Transverse colon (tissue), 4 donors: Measurements from ENCODE around the gene PKD1. TPM values are rescaled to one million over a fixed set of nuclear protein-coding genes. Genes with fewer than 3 reads are reported as not detected.

ENCODE experiments used
- DNase-seq: peaks from one replicate; pipeline ENCODE4 v3.0.0-alpha.2; 2019
- H3K27ac ChIP-seq, 4 donors: fragments of 200-600 bp; sonication (generic); 2 replicates each; pipeline ENCODE4 v1.5.1; 2016 to 2018; ENCODE audit warnings: inconsistent platforms in 4 of 4
- H3K27me3 ChIP-seq: fragments of 200-600 bp; sonication (generic); 2 replicates; pipeline ENCODE4 v1.5.1; 2017; ENCODE audit warnings: inconsistent platforms
- H3K36me3 ChIP-seq, 4 donors: fragments of 200-600 bp; sonication (generic); 2 replicates each; pipeline ENCODE4 v1.5.1; 2017 to 2019; ENCODE audit warnings: inconsistent platforms in 4 of 4
- H3K4me1 ChIP-seq, 4 donors: fragments of 200-600 bp; sonication (generic); 2 replicates each; pipeline ENCODE4 v1.5.1; 2017 to 2020; ENCODE audit warnings: inconsistent platforms in 4 of 4
- H3K4me3 ChIP-seq, 4 donors: fragments of 200-600 bp; sonication (generic); 1 replicate in 1 of 4; 2 replicates in 3 of 4; pipeline versions ENCODE4 v1.5.1 to v1.6.1; 2017 to 2019; ENCODE audit warnings: inconsistent platforms in 4 of 4
- H3K9me3 ChIP-seq, 2 donors: fragments of 200-600 bp; sonication (generic); 2 replicates each; pipeline ENCODE4 v1.5.1; 2017 to 2019; ENCODE audit warnings: inconsistent platforms in 2 of 2
- CTCF ChIP-seq, 5 experiments: fragments of 200-600 bp in 3 of 5; fragments of 450-650 bp in 2 of 5; sonication (generic) in 3 of 5; IDR thresholded peaks; 1 replicate in 2 of 5; 2 replicates in 3 of 5; pipeline ENCODE4 v1.5.1; 2016 to 2017; ENCODE audit warnings: antibody characterized with exemption in 5 of 5, inconsistent platforms in 3 of 5, mild to moderate bottlenecking in 2 of 5, moderate library complexity in 1 of 5
- EP300 ChIP-seq: sonication (generic); formaldehyde crosslinking; IDR thresholded peaks from one replicate; pipeline ENCODE4 v1.6.1; 2017; ENCODE audit warnings: antibody characterized with exemption, low read depth
- POLR2A ChIP-seq: fragments of 450-650 bp; IDR thresholded peaks from one replicate; pipeline ENCODE4 v1.6.1; 2016; ENCODE audit warnings: antibody characterized with exemption, mild to moderate bottlenecking, moderate library complexity
- POLR2AphosphoS5 ChIP-seq, 3 donors: sonication (generic); formaldehyde crosslinking; IDR thresholded peaks; one replicate each; pipeline ENCODE4 v1.6.1; 2016; ENCODE audit warnings: antibody characterized with exemption in 3 of 3
- WGBS, 2 donors: methylation state at CpG; one replicate each; pipeline ENCODE4 v1.1.5; 2018; ENCODE audit warnings: low coverage in 1 of 2; 5-methylcytosine and 5-hydroxymethylcytosine counted together
- in situ Hi-C, 4 donors: fragments of 200-750 bp; cut with MboI; loops; one replicate each; pipeline versions ENCODE4 v1.15.0 to v1.15.1; 2017; ENCODE audit warnings: low sequenced_read_pairs in 3 of 4, low pct_ligation_motif_present in 1 of 4, low pct_unique_long_range_greater_than_20kb in 1 of 4
- intact Hi-C: fragments of 100-400 bp; cut with DNase I; formaldehyde crosslinking; loops from one replicate; pipeline ENCODE4 v1.15.1; 2023; ENCODE audit warnings: low total_unique reads
- total RNA-seq, 4 donors: library from RNA; depleted of rRNA; stranded (reverse); fragments of >200 nt; gene quantifications; one replicate each; pipeline ENCODE4 v1.1.0, GENCODE V29; 2016

Gene PKD1
- total RNA-seq, 4 donors from 2014 or later, result 131 to 1,015 (median 289) TPM

DNA sequence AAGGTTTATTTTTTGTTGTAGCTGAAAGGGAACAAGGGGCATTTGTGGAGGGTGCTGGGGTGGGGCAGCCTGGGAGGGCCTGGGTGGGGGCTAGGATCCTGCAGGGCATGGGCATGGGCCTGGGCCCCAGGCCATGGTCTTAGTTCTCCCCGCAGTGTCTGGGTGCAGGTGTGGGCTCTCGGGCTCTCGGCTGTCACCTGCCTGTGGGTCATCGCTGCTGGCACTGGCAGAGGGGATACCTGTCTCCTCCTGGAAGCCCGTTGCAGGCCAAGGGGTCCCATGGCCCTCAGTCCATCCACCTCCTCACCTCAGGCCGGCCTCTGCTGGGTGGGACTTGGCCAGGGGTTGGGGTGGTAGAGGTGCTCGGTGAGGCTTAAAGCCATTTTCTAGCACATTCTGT lies 57.6 kb downstream of the PKD1 start:
- Histone ChIP-seq H3K4me3 (no peak overlapping the region), H3K36me3 (peaks cover 0 to 17% (median 4%) of the 10 kb centered on the region in 4 donors), H3K27me3 (no peaks in the 10 kb centered on the region), H3K27ac (no peak overlapping the region), H3K4me1 (peaks cover 0 to 14% (median 9%) of the 10 kb centered on the region in 4 donors), H3K9me3 (no peaks in the 10 kb centered on the region)
- no peak for TF ChIP-seq POLR2AphosphoS5 (IDR thresholded peaks at IDR 0.05)
- TF ChIP-seq EP300, result no peak
- TF ChIP-seq CTCF (IDR thresholded peaks at IDR 0.05), result no peak
- no peak for TF ChIP-seq POLR2A
- 100% methylated on average over 2 of the region's 7 CpGs; no CpG with 5 or more reads in 1 of the 2 donors for WGBS, 2 donors
- in situ Hi-C loops, result no loop called here
- DNase-seq, result no peak
- intact Hi-C loops, result no loop called here

DNA sequence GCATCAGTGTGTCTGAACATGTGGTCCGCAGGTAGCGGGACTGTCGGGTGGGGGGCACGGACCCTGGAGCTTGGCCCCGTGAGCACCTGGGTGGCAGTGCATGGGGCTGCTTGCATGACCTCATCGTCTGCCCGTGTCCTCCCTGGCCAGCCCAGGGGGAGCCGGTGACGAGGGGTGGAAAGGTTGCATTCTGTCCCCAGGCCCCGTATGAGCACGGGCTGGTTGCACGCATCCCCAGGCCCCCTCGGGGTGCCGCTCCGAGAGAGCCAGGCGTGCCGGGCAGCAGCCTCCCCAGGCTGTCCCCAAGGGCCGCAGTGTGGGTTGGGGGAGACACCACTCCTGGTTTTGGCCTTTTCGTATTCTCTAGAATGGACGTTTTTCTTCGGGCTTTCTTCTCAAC lies 58.0 kb downstream of the PKD1 start:
- H3K36me3 ChIP-seq, result peaks cover 0 to 21% (median 4%) of the 10 kb centered on the region in 4 donors
- intact Hi-C loops, result no loop called here
- 96% methylated on average over 21 of the region's 21 CpGs; no CpG with 5 or more reads in 1 of the 2 donors for WGBS, 2 donors

GRCh38 chr16:2077016-2077415 lies 58.7 kb downstream of the PKD1 start:
- 89 to 91% methylated on average over 5 to 17 of the region's 17 CpGs for WGBS, 2 donors
- Histone ChIP-seq H3K27ac (no peak overlapping the region), H3K36me3 (peaks cover 0 to 27% (median 4%) of the 10 kb centered on the region in 4 donors), H3K4me3 (no peak overlapping the region), H3K27me3 (no peaks in the 10 kb centered on the region), H3K4me1 (peaks cover 0 to 6% (median 2%) of the 10 kb centered on the region in 4 donors), H3K9me3 (no peaks in the 10 kb centered on the region)
- intact Hi-C loops (no loop called here), in situ Hi-C loops (no loop called here)
- DNase-seq, result no peak
- TF ChIP-seq POLR2AphosphoS5 (IDR thresholded peaks at IDR 0.05) (no peak), EP300 (no peak), CTCF (IDR thresholded peaks at IDR 0.05) (no peak), POLR2A (no peak)

More for the DNA sequence above, 58.0 kb downstream of the PKD1 start:
- no peaks in the 10 kb centered on the region for H3K9me3 ChIP-seq
- in situ Hi-C loops, result no loop called here
- H3K4me1 ChIP-seq, result peaks cover 0 to 10% (median 5%) of the 10 kb centered on the region in 4 donors
- H3K4me3 ChIP-seq, result no peak overlapping the region
- no peak overlapping the region for H3K27ac ChIP-seq
- TF ChIP-seq CTCF (IDR thresholded peaks at IDR 0.05) (no peak), POLR2AphosphoS5 (IDR thresholded peaks at IDR 0.05) (no peak), POLR2A (no peak), EP300 (no peak)
- DNase-seq, result no peak
- no peaks in the 10 kb centered on the region for H3K27me3 ChIP-seq

GRCh38 chr16:2076072-2076865 lies 59.4 kb downstream of the PKD1 start:
- Histone ChIP-seq H3K4me1 (no peaks in the 10 kb centered on the region), H3K9me3 (no peaks in the 10 kb centered on the region), H3K27me3 (no peaks in the 10 kb centered on the region), H3K36me3 (peaks cover 0 to 31% (median 4%) of the 10 kb centered on the region in 4 donors), H3K27ac (no peak overlapping the region), H3K4me3 (no peak overlapping the region)
- WGBS, 2 donors, result 92 to 93% methylated on average over 5 to 27 of the region's 28 CpGs
- in situ Hi-C loops (no loop called here), intact Hi-C loops (no loop called here)
- no peak for TF ChIP-seq CTCF (IDR thresholded peaks at IDR 0.05)
- TF ChIP-seq POLR2A, result no peak
- no peak for TF ChIP-seq EP300
- TF ChIP-seq POLR2AphosphoS5 (IDR thresholded peaks at IDR 0.05), result no peak
- DNase-seq, result no peak
